ENCODE data around the gene ADAMTS18.

DNA sequence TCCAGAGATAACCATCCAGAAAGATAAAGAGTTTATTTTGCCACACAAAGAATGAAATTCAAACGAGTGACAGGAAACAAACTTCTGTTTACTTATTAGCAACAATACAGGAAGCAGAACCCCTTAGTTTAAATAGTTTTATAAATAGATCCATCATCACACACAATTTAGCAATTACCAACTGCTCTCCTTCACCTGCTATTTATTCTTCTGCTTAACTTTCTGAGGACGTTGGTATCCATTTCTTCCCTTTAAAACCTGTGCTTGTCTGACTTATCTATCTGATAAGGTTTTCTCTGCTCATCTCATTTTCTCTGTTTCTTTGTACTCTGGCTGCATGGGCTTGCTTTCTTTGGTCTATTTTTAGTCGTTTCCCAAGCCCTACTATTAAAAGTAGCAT, 4.3 kb upstream of the ADAMTS18 start:
- TF ChIP-seq POLR2A (IDR thresholded peaks at IDR 0.05; ENCODE audit: low read depth, low read length) (no peak), MYC (IDR thresholded peaks at IDR 0.05; ENCODE audit: low read depth, low read length) (no peak), EZH2 (IDR thresholded peaks at IDR 0.05; ENCODE audit: borderline replicate concordance, low read depth, low read length, severe bottlenecking) (no peak), POLR2AphosphoS5 (IDR thresholded peaks at IDR 0.05; ENCODE audit: insufficient read depth, low read depth, low read length) (no peak), FOS (IDR thresholded peaks at IDR 0.05; ENCODE audit: borderline replicate concordance, insufficient read depth, low read length) (no peak), JUN (IDR thresholded peaks at IDR 0.05; ENCODE audit: borderline replicate concordance, insufficient read depth, insufficient read length, low read depth) (no peak), GATA2 (IDR thresholded peaks at IDR 0.05; ENCODE audit: insufficient read depth, insufficient read length, low read depth, low read length) (no peak)
- TF ChIP-seq, protein P1, sequence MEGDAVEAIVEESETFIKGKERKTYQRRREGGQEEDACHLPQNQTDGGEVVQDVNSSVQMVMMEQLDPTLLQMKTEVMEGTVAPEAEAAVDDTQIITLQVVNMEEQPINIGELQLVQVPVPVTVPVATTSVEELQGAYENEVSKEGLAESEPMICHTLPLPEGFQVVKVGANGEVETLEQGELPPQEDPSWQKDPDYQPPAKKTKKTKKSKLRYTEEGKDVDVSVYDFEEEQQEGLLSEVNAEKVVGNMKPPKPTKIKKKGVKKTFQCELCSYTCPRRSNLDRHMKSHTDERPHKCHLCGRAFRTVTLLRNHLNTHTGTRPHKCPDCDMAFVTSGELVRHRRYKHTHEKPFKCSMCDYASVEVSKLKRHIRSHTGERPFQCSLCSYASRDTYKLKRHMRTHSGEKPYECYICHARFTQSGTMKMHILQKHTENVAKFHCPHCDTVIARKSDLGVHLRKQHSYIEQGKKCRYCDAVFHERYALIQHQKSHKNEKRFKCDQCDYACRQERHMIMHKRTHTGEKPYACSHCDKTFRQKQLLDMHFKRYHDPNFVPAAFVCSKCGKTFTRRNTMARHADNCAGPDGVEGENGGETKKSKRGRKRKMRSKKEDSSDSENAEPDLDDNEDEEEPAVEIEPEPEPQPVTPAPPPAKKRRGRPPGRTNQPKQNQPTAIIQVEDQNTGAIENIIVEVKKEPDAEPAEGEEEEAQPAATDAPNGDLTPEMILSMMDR (IDR thresholded peaks at IDR 0.05; ENCODE audit: extremely low read depth in 1 of 2, insufficient read depth in 1 of 2, low read depth in 1 of 2, low read length in 2 of 2) = no peak
- TF ChIP-seq, protein P2, sequence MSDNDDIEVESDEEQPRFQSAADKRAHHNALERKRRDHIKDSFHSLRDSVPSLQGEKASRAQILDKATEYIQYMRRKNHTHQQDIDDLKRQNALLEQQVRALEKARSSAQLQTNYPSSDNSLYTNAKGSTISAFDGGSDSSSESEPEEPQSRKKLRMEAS (IDR thresholded peaks at IDR 0.05; ENCODE audit: insufficient read depth, insufficient read length) = no peak
